ENCODE data around the gene EDIL3. TPM values are rescaled to one million over a fixed set of nuclear protein-coding genes. Genes with fewer than 3 reads are reported as not detected.

EDIL3 gene
- total and polyA plus RNA-seq, 4 experiments from 2014 or later = not detected

GRCh38 chr5:84383816-84384603 lies 670 bp downstream of the EDIL3 start:
- Histone ChIP-seq H3K36me3 (ENCODE audit: insufficient read depth, low read length) (no peaks in the 10 kb centered on the region), H3K4me3 (ENCODE audit: low read length in 2 of 2) (no peak overlapping the region), H3K9me3 (ENCODE audit: control insufficient read depth in 1 of 2, low read length in 2 of 2) (no peaks in the 10 kb centered on the region), H3K27me3 (ENCODE audit: insufficient read depth, low read length) (no peaks in the 10 kb centered on the region), H3K27ac (ENCODE audit: low read depth, low read length) (no peak overlapping the region), H3K4me1 (ENCODE audit: insufficient read depth, low read length) (no peaks in the 10 kb centered on the region)
- DNase-seq = peak in 1 of 5 donors; percentile 36
- ChIA-PET CTCF (ENCODE audit: partially characterized antibody) (no interaction called here), POLR2A (ENCODE audit: partially characterized antibody) (no interaction called here)
- intact Hi-C loops (cut with micrococcal nuclease) = no loop called here
- H3K27me3 Mint-ChIP-seq = peaks cover 27 to 29% of the 10 kb centered on the region in 2 donors
- H3K27ac Mint-ChIP-seq = no peak overlapping the region
- H3K9me3 Mint-ChIP-seq = peaks cover 0 to 17% (median under 1%) of the 10 kb centered on the region in 8 donors
- H3K4me3 Mint-ChIP-seq = no peak overlapping the region
- peaks cover 0 to 4% of the 10 kb centered on the region in 2 donors for H3K36me3 Mint-ChIP-seq
- peaks cover 0 to 2% (median under 1%) of the 10 kb centered on the region in 4 donors for H3K4me1 Mint-ChIP-seq

- Histone ChIP-seq H3K27ac (ENCODE audit: low read depth, low read length) (no peak overlapping the region), H3K27me3 (ENCODE audit: insufficient read depth, low read length) (no peaks in the 10 kb centered on the region), H3K4me3 (ENCODE audit: low read length in 2 of 2) (no peak overlapping the region), H3K36me3 (ENCODE audit: insufficient read depth, low read length) (no peaks in the 10 kb centered on the region), H3K9me3 (ENCODE audit: control insufficient read depth in 1 of 2, low read length in 2 of 2) (no peaks in the 10 kb centered on the region), H3K4me1 (ENCODE audit: insufficient read depth, low read length) (no peaks in the 10 kb centered on the region)
- peaks cover 0 to 2% (median under 1%) of the 10 kb centered on the region in 4 donors for H3K4me1 Mint-ChIP-seq
- H3K9me3 Mint-ChIP-seq = peaks cover 0 to 17% (median 1%) of the 10 kb centered on the region in 8 donors
- CTCF ChIA-PET (ENCODE audit: partially characterized antibody) = no interaction called here
- DNase-seq = no peak
- H3K27ac Mint-ChIP-seq = no peak overlapping the region
- POLR2A ChIA-PET (ENCODE audit: partially characterized antibody) = no interaction called here
- intact Hi-C loops (cut with micrococcal nuclease) = no loop called here
- no peak overlapping the region for H3K4me3 Mint-ChIP-seq
- peaks cover 27 to 29% of the 10 kb centered on the region in 2 donors for H3K27me3 Mint-ChIP-seq
- peaks cover 0 to 4% of the 10 kb centered on the region in 2 donors for H3K36me3 Mint-ChIP-seq
Measured at GRCh38 chr5:84383296-84383815, 1.3 kb downstream of the EDIL3 start.

GRCh38 chr5:84382363-84383295 lies 2.1 kb downstream of the EDIL3 start:
- no peak overlapping the region for H3K4me3 Mint-ChIP-seq
- H3K36me3 ChIP-seq (ENCODE audit: insufficient read depth, low read length) = no peaks in the 10 kb centered on the region
- H3K9me3 Mint-ChIP-seq = peaks cover 0 to 17% (median 1%) of the 10 kb centered on the region in 8 donors
- peaks cover 27 to 29% of the 10 kb centered on the region in 2 donors for H3K27me3 Mint-ChIP-seq
- H3K9me3 ChIP-seq (ENCODE audit: control insufficient read depth in 1 of 2, low read length in 2 of 2) = no peaks in the 10 kb centered on the region
- CTCF ChIA-PET (ENCODE audit: partially characterized antibody) = no interaction called here
- peaks cover 0 to 2% (median under 1%) of the 10 kb centered on the region in 4 donors for H3K4me1 Mint-ChIP-seq
- peaks cover 0 to 4% of the 10 kb centered on the region in 2 donors for H3K36me3 Mint-ChIP-seq
- no peaks in the 10 kb centered on the region for H3K4me1 ChIP-seq (ENCODE audit: insufficient read depth, low read length)
- H3K27ac ChIP-seq (ENCODE audit: low read depth, low read length) = no peak overlapping the region
- no peak overlapping the region for H3K4me3 ChIP-seq (ENCODE audit: low read length in 2 of 2)
- no peaks in the 10 kb centered on the region for H3K27me3 ChIP-seq (ENCODE audit: insufficient read depth, low read length)
- POLR2A ChIA-PET (ENCODE audit: partially characterized antibody) = no interaction called here
- no peak for DNase-seq
- no peak overlapping the region for H3K27ac Mint-ChIP-seq
- intact Hi-C loops (cut with micrococcal nuclease) = no loop called here

- ChIA-PET CTCF (ENCODE audit: partially characterized antibody) (no interaction called here), POLR2A (ENCODE audit: partially characterized antibody) (no interaction called here)
- Histone ChIP-seq H3K36me3 (ENCODE audit: insufficient read depth, low read length) (no peaks in the 10 kb centered on the region), H3K27me3 (ENCODE audit: insufficient read depth, low read length) (no peaks in the 10 kb centered on the region), H3K4me1 (ENCODE audit: insufficient read depth, low read length) (no peaks in the 10 kb centered on the region), H3K4me3 (ENCODE audit: low read length in 2 of 2) (no peak overlapping the region), H3K27ac (ENCODE audit: low read depth, low read length) (no peak overlapping the region), H3K9me3 (ENCODE audit: control insufficient read depth in 1 of 2, low read length in 2 of 2) (no peaks in the 10 kb centered on the region)
- H3K27me3 Mint-ChIP-seq = peaks cover 25 to 28% of the 10 kb centered on the region in 2 donors
- peaks cover 0 to 4% of the 10 kb centered on the region in 2 donors for H3K36me3 Mint-ChIP-seq
- peaks cover 0 to 2% (median under 1%) of the 10 kb centered on the region in 4 donors for H3K4me1 Mint-ChIP-seq
- peak overlapping the region in 1 of 8 donors; percentile 27 for H3K4me3 Mint-ChIP-seq
- peaks cover 0 to 17% (median under 1%) of the 10 kb centered on the region in 8 donors for H3K9me3 Mint-ChIP-seq
- intact Hi-C loops (cut with micrococcal nuclease) = no loop called here
- DNase-seq = no peak
- H3K27ac Mint-ChIP-seq = no peak overlapping the region
Measured at GRCh38 chr5:84381502-84382362, 2.9 kb downstream of the EDIL3 start.

- CTCF ChIA-PET (ENCODE audit: partially characterized antibody) = no interaction called here
- H3K9me3 Mint-ChIP-seq = peaks cover 0 to 6% (median 2%) of the 10 kb centered on the region in 8 donors
- H3K4me1 Mint-ChIP-seq = peaks cover 0 to 2% (median 0%) of the 10 kb centered on the region in 4 donors
Measured at GRCh38 chr5:84379749-84380148, 4.9 kb downstream of the EDIL3 start.

GRCh38 chr5:84378961-84379360 lies 5.7 kb downstream of the EDIL3 start:
- POLR2A ChIA-PET (ENCODE audit: partially characterized antibody) = no interaction called here
- Mint-ChIP-seq H3K36me3 (no peaks in the 10 kb centered on the region), H3K27me3 (peaks cover 10 to 13% of the 10 kb centered on the region in 2 donors), H3K9me3 (peaks cover 0 to 6% (median 2%) of the 10 kb centered on the region in 8 donors), H3K27ac (no peak overlapping the region), H3K4me3 (no peak overlapping the region), H3K4me1 (peaks cover 0 to 2% (median 0%) of the 10 kb centered on the region in 4 donors)
- Histone ChIP-seq H3K36me3 (ENCODE audit: insufficient read depth, low read length) (no peaks in the 10 kb centered on the region), H3K9me3 (ENCODE audit: control insufficient read depth in 1 of 2, low read length in 2 of 2) (no peaks in the 10 kb centered on the region), H3K4me1 (ENCODE audit: insufficient read depth, low read length) (no peaks in the 10 kb centered on the region), H3K27me3 (ENCODE audit: insufficient read depth, low read length) (no peaks in the 10 kb centered on the region), H3K4me3 (ENCODE audit: low read length in 2 of 2) (no peak overlapping the region), H3K27ac (ENCODE audit: low read depth, low read length) (no peak overlapping the region)
- DNase-seq = no peak
- CTCF ChIA-PET (ENCODE audit: partially characterized antibody) = no interaction called here
- intact Hi-C loops (cut with micrococcal nuclease) = no loop called here

More at GRCh38 chr5:84379749-84380148, 4.9 kb downstream of the EDIL3 start:
- Mint-ChIP-seq H3K36me3 (no peaks in the 10 kb centered on the region), H3K4me3 (no peak overlapping the region), H3K27ac (no peak overlapping the region), H3K27me3 (peaks cover 12 to 15% of the 10 kb centered on the region in 2 donors)
- DNase-seq = no peak
- H3K4me1 ChIP-seq (ENCODE audit: insufficient read depth, low read length) = no peaks in the 10 kb centered on the region
- intact Hi-C loops (cut with micrococcal nuclease) = no loop called here
- no peak overlapping the region for H3K4me3 ChIP-seq (ENCODE audit: low read length in 2 of 2)
- no peak overlapping the region for H3K27ac ChIP-seq (ENCODE audit: low read depth, low read length)
- H3K36me3 ChIP-seq (ENCODE audit: insufficient read depth, low read length) = no peaks in the 10 kb centered on the region
- no peaks in the 10 kb centered on the region for H3K9me3 ChIP-seq (ENCODE audit: control insufficient read depth in 1 of 2, low read length in 2 of 2)
- POLR2A ChIA-PET (ENCODE audit: partially characterized antibody) = no interaction called here
- no peaks in the 10 kb centered on the region for H3K27me3 ChIP-seq (ENCODE audit: insufficient read depth, low read length)

Measured in CD4-positive, alpha-beta memory T cell (primary cell).